HL-60 (cell line): ENCODE measurements around the gene TBC1D21.

Experiments used
- CTCF ChIP-seq: IDR thresholded peaks from one replicate; pipeline ENCODE4 v1.5.1; 2011; ENCODE audit warnings: low read length, control low read depth, inconsistent platforms; ENCODE audit not compliant: insufficient read depth
- POLR2AphosphoS5 ChIP-seq: IDR thresholded peaks from 2 replicates; pipeline ENCODE4 v1.6.1; 2012; ENCODE audit warnings: low read depth
- SPI1 ChIP-seq: IDR thresholded peaks from 2 replicates; pipeline ENCODE4 v1.6.1; 2012; ENCODE audit warnings: low read depth, mild to moderate bottlenecking, borderline replicate concordance

- TF ChIP-seq CTCF (no peak), POLR2AphosphoS5 (no peak), SPI1 (no peak)
Measured at GRCh38 chr15:73849641-73850040, 23.7 kb upstream of the TBC1D21 start.
